22Rv1 (cell line): ENCODE results near the gene TRAF7.

Experiments
- CTCF ChIP-seq: fragments of 450-650 bp; IDR thresholded peaks from 2 replicates; pipeline ENCODE4 v1.5.1; 2017; ENCODE audit warnings: mild to moderate bottlenecking
- ZFX ChIP-seq: fragments of 450-650 bp; IDR thresholded peaks from 2 replicates; pipeline ENCODE4 v1.6.1; 2017; ENCODE audit warnings: antibody characterized with exemption, borderline replicate concordance

GRCh38 chr16:2158262-2158638 is 2.7 kb downstream of the TRAF7 start:
- TF ChIP-seq CTCF (no peak), ZFX (no peak)
